ENCODE results near the gene MAP2K4.
"Not testable (repeated sequence)": the region's sequence is repeated elsewhere in the genome, so short reads cannot be mapped to it uniquely, and the experiment has no call there.

The MAP2K4 gene

DNA sequence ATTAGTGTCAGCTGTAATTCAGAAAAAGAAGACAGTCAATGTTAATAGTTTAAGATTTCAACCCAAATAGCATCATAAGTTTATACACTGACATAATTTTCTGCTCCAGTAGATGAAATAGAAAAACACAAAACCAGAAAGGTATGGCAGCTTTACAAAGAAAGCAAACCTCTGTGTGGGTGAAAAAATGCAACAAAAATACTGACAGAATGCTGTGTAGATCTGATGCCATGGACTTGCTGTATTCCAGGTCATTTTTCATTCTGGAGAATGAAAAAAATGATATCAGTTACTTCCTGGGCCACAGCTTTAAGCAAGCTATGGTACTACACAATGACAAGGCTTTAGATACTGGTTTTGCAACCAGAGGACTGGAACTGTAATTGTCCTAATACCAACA, 116.0 kb downstream of the MAP2K4 start:
- TF ChIP-seq, protein P1, sequence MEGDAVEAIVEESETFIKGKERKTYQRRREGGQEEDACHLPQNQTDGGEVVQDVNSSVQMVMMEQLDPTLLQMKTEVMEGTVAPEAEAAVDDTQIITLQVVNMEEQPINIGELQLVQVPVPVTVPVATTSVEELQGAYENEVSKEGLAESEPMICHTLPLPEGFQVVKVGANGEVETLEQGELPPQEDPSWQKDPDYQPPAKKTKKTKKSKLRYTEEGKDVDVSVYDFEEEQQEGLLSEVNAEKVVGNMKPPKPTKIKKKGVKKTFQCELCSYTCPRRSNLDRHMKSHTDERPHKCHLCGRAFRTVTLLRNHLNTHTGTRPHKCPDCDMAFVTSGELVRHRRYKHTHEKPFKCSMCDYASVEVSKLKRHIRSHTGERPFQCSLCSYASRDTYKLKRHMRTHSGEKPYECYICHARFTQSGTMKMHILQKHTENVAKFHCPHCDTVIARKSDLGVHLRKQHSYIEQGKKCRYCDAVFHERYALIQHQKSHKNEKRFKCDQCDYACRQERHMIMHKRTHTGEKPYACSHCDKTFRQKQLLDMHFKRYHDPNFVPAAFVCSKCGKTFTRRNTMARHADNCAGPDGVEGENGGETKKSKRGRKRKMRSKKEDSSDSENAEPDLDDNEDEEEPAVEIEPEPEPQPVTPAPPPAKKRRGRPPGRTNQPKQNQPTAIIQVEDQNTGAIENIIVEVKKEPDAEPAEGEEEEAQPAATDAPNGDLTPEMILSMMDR (IDR thresholded peaks at IDR 0.05; ENCODE audit: control insufficient read depth, insufficient read depth, low read depth, low read length, missing control alignments), result no peak
- H3K4me3 ChIP-seq (ENCODE audit: control insufficient read depth, low read depth, low read length), result no peak overlapping the region
- no peak for DNase-seq (ENCODE audit: low read depth)

DNA sequence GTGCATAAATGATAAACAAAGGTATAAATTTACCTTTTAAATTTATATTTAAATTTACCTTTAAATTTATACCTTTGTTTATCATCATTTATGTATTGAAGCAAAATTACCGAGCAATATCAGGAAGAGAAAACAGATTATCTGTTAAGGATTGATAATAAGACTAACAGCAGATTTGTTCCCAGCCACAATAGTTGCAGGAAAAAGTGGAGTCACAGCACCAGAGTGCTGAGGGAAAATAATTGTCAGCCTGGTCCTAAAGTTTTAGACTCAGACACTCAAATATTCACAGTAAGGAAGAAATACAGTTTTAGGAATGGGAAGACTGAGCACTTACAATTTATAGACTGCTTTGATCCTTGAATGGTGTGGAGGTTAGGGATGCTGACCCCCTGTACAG, 117.2 kb downstream of the MAP2K4 start:
- no peak for DNase-seq (ENCODE audit: low read depth)
- H3K4me3 ChIP-seq (ENCODE audit: control insufficient read depth, low read depth, low read length), result no peak overlapping the region
- TF ChIP-seq, protein P1 (IDR thresholded peaks at IDR 0.05; ENCODE audit: control insufficient read depth, insufficient read depth, low read depth, low read length, missing control alignments), result no peak

DNA sequence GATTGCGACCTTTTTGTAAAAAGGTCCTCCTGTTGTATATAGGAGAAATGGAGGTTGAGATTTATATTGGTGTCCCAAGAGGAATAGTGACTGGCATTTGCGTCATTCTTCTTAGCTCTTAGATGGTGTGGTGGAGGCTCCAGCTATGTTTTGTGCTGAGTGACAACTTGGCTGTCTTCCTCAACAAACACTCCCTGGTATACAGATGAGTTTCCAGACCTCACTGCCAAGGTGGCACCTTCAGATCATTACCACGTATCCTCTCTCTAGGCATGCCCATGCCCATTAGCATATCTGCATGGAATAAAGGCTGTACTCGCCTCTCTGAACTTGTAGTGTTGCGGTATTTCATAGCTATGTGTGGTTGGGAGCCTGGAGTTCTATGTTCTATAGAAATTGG, 120.0 kb downstream of the MAP2K4 start:
- no peak for DNase-seq (ENCODE audit: low read depth)
- TF ChIP-seq, protein P1 (IDR thresholded peaks at IDR 0.05; ENCODE audit: control insufficient read depth, insufficient read depth, low read depth, low read length, missing control alignments), result no peak

DNA sequence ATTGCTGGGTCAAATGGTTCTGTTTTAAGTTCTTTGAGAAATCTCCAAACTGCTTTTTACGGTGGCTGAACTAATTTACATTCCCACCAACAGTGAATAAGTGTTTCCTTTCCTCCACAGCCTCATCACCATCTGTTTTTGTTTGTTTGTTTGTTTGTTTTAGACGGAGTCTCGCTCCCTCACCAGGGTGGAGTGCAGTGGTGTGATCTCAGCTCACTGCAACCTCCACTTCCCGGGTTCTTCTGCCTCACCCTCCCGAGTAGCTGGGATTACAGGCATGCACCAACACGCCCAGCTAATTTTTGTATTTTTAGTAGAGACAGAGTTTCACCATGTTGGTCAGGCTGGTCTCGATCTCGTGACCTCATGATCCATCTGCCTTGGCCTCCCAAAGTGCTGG, 141.5 kb downstream of the MAP2K4 start:
- not testable (repeated sequence) for H3K4me3 ChIP-seq (ENCODE audit: control insufficient read depth, low read depth, low read length); DNase-seq (ENCODE audit: low read depth)

More for the DNA sequence above, 120.0 kb downstream of the MAP2K4 start:
- H3K4me3 ChIP-seq (ENCODE audit: control insufficient read depth, low read depth, low read length), result no peak overlapping the region

DNA sequence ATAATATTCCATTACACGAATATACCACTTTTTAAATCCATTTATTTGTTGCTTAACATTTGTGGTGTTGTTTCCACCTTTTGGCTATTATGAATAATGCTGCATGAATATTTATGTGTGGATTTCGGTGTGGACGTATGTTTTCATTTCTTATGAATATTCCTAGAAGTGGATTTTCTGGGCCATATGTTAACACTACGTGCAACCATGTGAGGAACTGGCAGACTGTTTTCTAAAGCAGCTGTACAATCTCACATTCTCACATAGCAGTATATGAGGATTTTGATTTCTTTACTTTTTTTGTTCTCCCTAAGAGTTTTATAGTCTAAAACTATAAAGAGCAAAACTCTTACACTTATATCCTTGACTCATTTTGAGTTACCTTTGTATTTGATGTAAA, 143.4 kb downstream of the MAP2K4 start:
- H3K4me3 ChIP-seq (ENCODE audit: control insufficient read depth, low read depth, low read length), result no peak overlapping the region
- TF ChIP-seq, protein P1 (IDR thresholded peaks at IDR 0.05; ENCODE audit: control insufficient read depth, insufficient read depth, low read depth, low read length, missing control alignments), result no peak
- no peak for DNase-seq (ENCODE audit: low read depth)

DNA sequence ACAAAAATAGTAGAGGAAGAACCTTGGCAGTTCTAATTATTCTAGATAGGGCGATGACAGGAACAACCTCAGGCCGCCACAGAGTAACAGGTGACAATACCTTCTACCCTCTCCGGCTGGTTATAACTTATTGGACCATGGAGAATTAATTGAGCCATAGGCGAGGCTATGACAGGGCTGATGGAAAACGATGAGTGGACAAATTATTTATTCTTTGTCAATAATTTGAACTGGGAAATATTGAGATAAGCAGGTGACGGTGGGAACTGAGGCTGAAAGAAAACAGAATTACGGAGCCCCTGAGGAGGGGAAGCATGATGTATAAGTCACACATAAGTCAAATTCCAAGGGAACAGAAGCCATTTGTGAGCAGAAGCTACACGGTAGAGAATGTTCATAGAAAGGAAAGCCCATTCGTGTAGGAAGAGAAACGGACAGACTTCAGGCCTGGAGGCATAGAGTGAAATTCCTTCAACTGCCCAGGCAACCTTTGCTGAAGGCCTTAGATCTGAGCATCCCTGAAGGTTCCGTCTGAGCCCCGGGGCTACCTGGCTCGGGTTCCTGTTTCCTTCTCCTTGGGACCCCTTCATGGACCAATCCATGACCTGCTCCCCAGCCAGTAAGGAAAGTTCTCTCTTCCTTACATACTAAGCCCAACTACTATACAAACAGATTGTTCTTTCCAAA, 158.1 kb downstream of the MAP2K4 start:
- TF ChIP-seq, protein P1 (IDR thresholded peaks at IDR 0.05; ENCODE audit: control insufficient read depth, insufficient read depth, low read depth, low read length, missing control alignments), result no peak
- no peak for DNase-seq (ENCODE audit: low read depth)
- no peak overlapping the region for H3K4me3 ChIP-seq (ENCODE audit: control insufficient read depth, low read depth, low read length)

DNA sequence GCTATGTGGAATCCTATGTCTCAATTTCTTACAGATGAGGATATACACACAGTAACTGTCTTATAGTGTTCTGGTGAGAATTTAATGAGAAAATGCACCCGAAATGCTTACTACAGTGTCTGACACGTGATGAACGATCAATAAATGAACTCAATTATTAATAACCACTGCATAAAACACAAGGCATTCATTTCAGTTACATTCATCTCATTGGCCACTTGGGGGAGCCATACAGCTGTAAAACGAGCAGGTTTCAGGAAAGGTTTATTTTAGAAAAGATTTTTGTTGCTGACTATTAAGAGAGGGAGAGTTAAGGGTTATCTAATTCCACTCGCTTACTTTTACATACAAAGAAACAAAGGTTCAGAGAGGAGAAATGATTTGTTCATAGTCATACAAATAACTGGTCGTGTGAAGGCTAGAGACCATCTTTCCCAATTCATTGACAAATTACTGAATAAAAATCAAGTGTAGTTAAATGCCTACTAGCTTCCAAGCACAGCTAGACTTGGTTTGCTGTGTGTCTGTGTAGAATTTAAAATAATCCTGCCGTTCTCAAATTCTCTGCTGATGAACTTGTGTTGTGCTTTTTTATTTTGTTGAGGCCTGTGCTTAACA, 160.1 kb downstream of the MAP2K4 start:
- peak; percentile 17 for DNase-seq (ENCODE audit: low read depth)
- TF ChIP-seq, protein P1 (IDR thresholded peaks at IDR 0.05; ENCODE audit: control insufficient read depth, insufficient read depth, low read depth, low read length, missing control alignments), result peak; percentile 68
- no peak overlapping the region for H3K4me3 ChIP-seq (ENCODE audit: control insufficient read depth, low read depth, low read length)
